Thoracic aorta (tissue), 2 donors: ENCODE results near the gene NEB. TPM values are rescaled to one million over a fixed set of nuclear protein-coding genes. Genes with fewer than 3 reads are reported as not detected.

Experiments
- ATAC-seq: fragments of 150-250 bp; one replicate; pipeline ENCODE4 v1.8.0; 2017; ENCODE audit warnings: low read depth; ENCODE audit not compliant: insufficient number of reproducible peaks, low FRiP score
- DNase-seq: peaks from one replicate; pipeline ENCODE4 v3.0.0-alpha.2; 2020; ENCODE audit warnings: low spot score
- H3K27ac ChIP-seq, 2 donors: fragments of 200-600 bp; sonication (generic); 1 replicate in 1 of 2; 2 replicates in 1 of 2; pipeline ENCODE4 v1.5.1; 2016; ENCODE audit warnings: mild to moderate bottlenecking in 2 of 2, moderate library complexity in 2 of 2
- H3K27me3 ChIP-seq: fragments of 200-600 bp; sonication (generic); replicated peaks from 2 replicates; pipeline ENCODE4 v1.6.0; 2016; ENCODE audit warnings: mild to moderate bottlenecking; ENCODE audit not compliant: insufficient read depth
- H3K36me3 ChIP-seq: fragments of 200-600 bp; sonication (generic); one replicate; pipeline ENCODE4 v1.5.1; 2016
- H3K4me1 ChIP-seq, 2 donors: fragments of 200-600 bp; sonication (generic); 1 replicate in 1 of 2; 2 replicates in 1 of 2; pipeline versions ENCODE4 v1.5.1 to v1.6.0; 2016; ENCODE audit warnings: low read depth in 2 of 2, mild to moderate bottlenecking in 1 of 2; ENCODE audit not compliant: control insufficient read depth in 1 of 2
- H3K4me3 ChIP-seq: fragments of 200-600 bp; sonication (generic); 2 replicates; pipeline ENCODE4 v1.5.1; 2016; ENCODE audit warnings: mild to moderate bottlenecking
- H3K9me3 ChIP-seq: fragments of 200-600 bp; sonication (generic); 2 replicates; pipeline ENCODE4 v1.5.1; 2016
- CTCF ChIP-seq: fragments of 200-600 bp; sonication (generic); IDR thresholded peaks from one replicate; pipeline ENCODE4 v1.5.1; 2019; ENCODE audit warnings: antibody characterized with exemption
- total RNA-seq, 2 donors: library from RNA; depleted of rRNA; stranded (reverse); fragments of >200 nt; gene quantifications; one replicate each; pipeline versions ENCODE4 v1.1.0 to v1.2.3, GENCODE V29; 2016

Gene NEB
- total RNA-seq, 2 donors from 2014 or later: 3.2 to 8.6 TPM

GRCh38 chr2:151576080-151576479 lies 158.2 kb downstream of the NEB start:
- ATAC-seq (no peak), DNase-seq (no peak)
- H3K4me1 ChIP-seq: no peaks in the 10 kb centered on the region
- H3K4me3 ChIP-seq: no peak overlapping the region
- no peaks in the 10 kb centered on the region for H3K9me3 ChIP-seq
- no peaks in the 10 kb centered on the region for H3K27me3 ChIP-seq
- TF ChIP-seq CTCF: no peak
- no peak overlapping the region for H3K27ac ChIP-seq
- H3K36me3 ChIP-seq: no peaks in the 10 kb centered on the region

- DNase-seq (no peak), ATAC-seq (no peak)
- no peak for TF ChIP-seq CTCF
- no peak overlapping the region for H3K4me3 ChIP-seq
- H3K4me1 ChIP-seq: no peaks in the 10 kb centered on the region
- no peaks in the 10 kb centered on the region for H3K9me3 ChIP-seq
- H3K27ac ChIP-seq: no peak overlapping the region
- no peaks in the 10 kb centered on the region for H3K27me3 ChIP-seq
- H3K36me3 ChIP-seq: no peaks in the 10 kb centered on the region
These were observed 158.9 kb downstream of the NEB start for GRCh38 chr2:151575338-151575737.

- Histone ChIP-seq H3K4me3 (no peak overlapping the region), H3K27me3 (no peaks in the 10 kb centered on the region), H3K9me3 (no peaks in the 10 kb centered on the region), H3K27ac (no peak overlapping the region), H3K36me3 (no peaks in the 10 kb centered on the region), H3K4me1 (peaks cover 0 to 2% of the 10 kb centered on the region in 2 donors)
- no peak for TF ChIP-seq CTCF
- ATAC-seq (no peak), DNase-seq (no peak)
These were observed 164.1 kb downstream of the NEB start for GRCh38 chr2:151570191-151570590.

- DNase-seq: no peak
These were observed 165.1 kb downstream of the NEB start for GRCh38 chr2:151569167-151569566.

GRCh38 chr2:151568501-151568900 lies 165.8 kb downstream of the NEB start:
- TF ChIP-seq CTCF: no peak
- Histone ChIP-seq H3K9me3 (no peaks in the 10 kb centered on the region), H3K27ac (no peak overlapping the region), H3K4me1 (peaks cover 0 to 2% of the 10 kb centered on the region in 2 donors), H3K27me3 (no peaks in the 10 kb centered on the region), H3K4me3 (no peak overlapping the region), H3K36me3 (no peaks in the 10 kb centered on the region)
- no peak for DNase-seq
- no peak for ATAC-seq

More at GRCh38 chr2:151569167-151569566, 165.1 kb downstream of the NEB start:
- Histone ChIP-seq H3K4me3 (no peak overlapping the region), H3K27ac (no peak overlapping the region), H3K36me3 (no peaks in the 10 kb centered on the region), H3K27me3 (no peaks in the 10 kb centered on the region), H3K4me1 (peaks cover 0 to 2% of the 10 kb centered on the region in 2 donors), H3K9me3 (no peaks in the 10 kb centered on the region)
- no peak for TF ChIP-seq CTCF
- no peak for ATAC-seq
